Measurements from ENCODE around the gene MDM4. TPM values are rescaled to one million over a fixed set of nuclear protein-coding genes. Genes with fewer than 3 reads are reported as not detected.
A peak's percentile ranks its signal among the peaks of the same experiment; 100 is the strongest.

The MDM4 gene
- total RNA-seq, 1 experiment from 2014 or later: 49.6 TPM

GRCh38 chr1:204493984-204494280 is 22.3 kb upstream of the MDM4 start:
- Histone ChIP-seq H3K27ac (ENCODE audit: insufficient read length, low read depth, low read length) (no peak overlapping the region), H2BK120ac (ENCODE audit: low read depth, low read length, poor library complexity, severe bottlenecking) (no peak overlapping the region), H3K9me3 (ENCODE audit: control insufficient read depth, low read depth, low read length) (no peaks in the 10 kb centered on the region), H2BK5ac (ENCODE audit: insufficient read length, low read length) (no peak overlapping the region), H3K4me2 (ENCODE audit: insufficient read depth, insufficient read length, low read length) (peak overlapping the region; percentile 78), H3K56ac (ENCODE audit: insufficient read length, low read depth, low read length) (no peak overlapping the region), H2BK20ac (ENCODE audit: low read depth, low read length, poor library complexity, severe bottlenecking) (no peak overlapping the region), H4K5ac (ENCODE audit: insufficient read length, low read depth, low read length) (no peak overlapping the region), H2BK12ac (ENCODE audit: insufficient read length, low read depth, low read length) (no peak overlapping the region), H3K27me3 (ENCODE audit: insufficient read depth, low read length) (no peaks in the 10 kb centered on the region), H3K4me1 (ENCODE audit: insufficient read depth, low read length) (peaks cover 12% of the 10 kb centered on the region; the same call in 1 of the 2 replicates), H4K20me1 (ENCODE audit: control insufficient read depth, insufficient read depth, insufficient read length) (no peaks in the 10 kb centered on the region), H2BK15ac (ENCODE audit: low read depth, low read length) (no peak overlapping the region), H4K8ac (replicated peaks; ENCODE audit: insufficient read length, low read depth, low read length) (no peak overlapping the region), H3K14ac (ENCODE audit: insufficient read depth, low read length) (peak overlapping the region; percentile 85), H2AFZ (ENCODE audit: low read length) (no peak overlapping the region), H3K23ac (ENCODE audit: insufficient read length, low read depth, low read length) (no peak overlapping the region), H3K18ac (ENCODE audit: insufficient read length, low read depth, low read length) (peak overlapping the region; percentile 59), H3K9ac (ENCODE audit: extremely low read depth, insufficient read length, low read length) (peak overlapping the region; percentile 76), H3K23me2 (ENCODE audit: insufficient read length, low read depth, low read length, poor library complexity, severe bottlenecking) (peaks cover 16% of the 10 kb centered on the region), H3K4ac (ENCODE audit: low read depth, low read length) (no peak overlapping the region), H4K91ac (ENCODE audit: insufficient read length, low read depth, low read length) (no peak overlapping the region), H3K79me1 (ENCODE audit: insufficient read depth, low read depth, low read length, poor library complexity, severe bottlenecking) (no peaks in the 10 kb centered on the region), H2AK5ac (ENCODE audit: insufficient read length, low read length) (no peak overlapping the region), H3K79me2 (ENCODE audit: insufficient read depth, low read length) (no peaks in the 10 kb centered on the region), H3T11ph (ENCODE audit: low read length) (no peak overlapping the region)
- DNase-seq: no peak
- H3K4me3 Mint-ChIP-seq: peak overlapping the region; percentile 74 to 88
- peak overlapping the region in 1 of 3 experiments; percentile 62; a peak in 1 of 7 replicates for H3K27ac Mint-ChIP-seq
- no peaks in the 10 kb centered on the region for H3K36me3 Mint-ChIP-seq (ENCODE audit: insufficient read depth in 1 of 3, low read depth in 3 of 3)
- H3K27me3 Mint-ChIP-seq (ENCODE audit: low read depth): peaks cover 23% of the 10 kb centered on the region
- WGBS (ENCODE audit: extremely low coverage, insufficient read length, low lambda C conversion rate): no CpG with 5 or more reads among the region's 14 CpGs
- no peak for TF ChIP-seq CTCF (conservative IDR thresholded peaks at IDR 0.05)
- peaks cover 28 to 32% of the 10 kb centered on the region in 2 experiments for H3K4me1 Mint-ChIP-seq
- no peaks in the 10 kb centered on the region for H3K9me3 Mint-ChIP-seq

Measured in H9 (cell line).